Measurements from ENCODE around the gene LIMCH1.
"Not testable (repeated sequence)": the region's sequence is repeated elsewhere in the genome, so short reads cannot be mapped to it uniquely, and the experiment has no call there.

Gene LIMCH1, protein sequence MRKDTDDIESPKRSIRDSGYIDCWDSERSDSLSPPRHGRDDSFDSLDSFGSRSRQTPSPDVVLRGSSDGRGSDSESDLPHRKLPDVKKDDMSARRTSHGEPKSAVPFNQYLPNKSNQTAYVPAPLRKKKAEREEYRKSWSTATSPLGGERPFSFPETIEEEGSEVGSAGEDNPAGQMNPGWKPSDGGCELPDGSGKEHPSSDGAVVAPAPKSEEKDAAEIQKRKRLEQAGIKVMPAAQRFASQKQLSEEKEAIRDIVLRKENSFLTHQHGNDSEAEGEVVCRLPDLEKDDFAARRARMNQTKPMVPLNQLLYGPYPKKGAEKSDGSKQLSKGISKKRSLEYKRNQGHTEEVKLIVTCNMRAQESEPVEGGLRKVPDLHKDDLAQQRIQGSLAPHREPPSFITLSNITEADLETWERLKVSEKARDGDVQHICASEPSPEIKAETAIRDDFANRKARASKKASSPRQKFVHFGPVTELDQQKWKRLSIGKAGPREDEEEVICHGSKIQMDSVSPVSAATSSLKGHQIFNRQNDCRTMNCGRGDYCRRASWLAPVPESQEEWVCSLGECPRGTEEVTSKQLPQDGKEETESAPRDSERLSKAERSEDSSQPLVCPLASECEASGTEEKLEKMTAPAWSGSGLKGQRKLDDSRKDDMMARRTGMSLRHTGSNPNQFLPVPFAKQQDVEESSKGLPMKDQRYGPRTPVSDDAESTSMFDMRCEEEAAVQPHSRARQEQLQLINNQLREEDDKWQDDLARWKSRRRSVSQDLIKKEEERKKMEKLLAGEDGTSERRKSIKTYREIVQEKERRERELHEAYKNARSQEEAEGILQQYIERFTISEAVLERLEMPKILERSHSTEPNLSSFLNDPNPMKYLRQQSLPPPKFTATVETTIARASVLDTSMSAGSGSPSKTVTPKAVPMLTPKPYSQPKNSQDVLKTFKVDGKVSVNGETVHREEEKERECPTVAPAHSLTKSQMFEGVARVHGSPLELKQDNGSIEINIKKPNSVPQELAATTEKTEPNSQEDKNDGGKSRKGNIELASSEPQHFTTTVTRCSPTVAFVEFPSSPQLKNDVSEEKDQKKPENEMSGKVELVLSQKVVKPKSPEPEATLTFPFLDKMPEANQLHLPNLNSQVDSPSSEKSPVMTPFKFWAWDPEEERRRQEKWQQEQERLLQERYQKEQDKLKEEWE (N-terminal part only)

DNA sequence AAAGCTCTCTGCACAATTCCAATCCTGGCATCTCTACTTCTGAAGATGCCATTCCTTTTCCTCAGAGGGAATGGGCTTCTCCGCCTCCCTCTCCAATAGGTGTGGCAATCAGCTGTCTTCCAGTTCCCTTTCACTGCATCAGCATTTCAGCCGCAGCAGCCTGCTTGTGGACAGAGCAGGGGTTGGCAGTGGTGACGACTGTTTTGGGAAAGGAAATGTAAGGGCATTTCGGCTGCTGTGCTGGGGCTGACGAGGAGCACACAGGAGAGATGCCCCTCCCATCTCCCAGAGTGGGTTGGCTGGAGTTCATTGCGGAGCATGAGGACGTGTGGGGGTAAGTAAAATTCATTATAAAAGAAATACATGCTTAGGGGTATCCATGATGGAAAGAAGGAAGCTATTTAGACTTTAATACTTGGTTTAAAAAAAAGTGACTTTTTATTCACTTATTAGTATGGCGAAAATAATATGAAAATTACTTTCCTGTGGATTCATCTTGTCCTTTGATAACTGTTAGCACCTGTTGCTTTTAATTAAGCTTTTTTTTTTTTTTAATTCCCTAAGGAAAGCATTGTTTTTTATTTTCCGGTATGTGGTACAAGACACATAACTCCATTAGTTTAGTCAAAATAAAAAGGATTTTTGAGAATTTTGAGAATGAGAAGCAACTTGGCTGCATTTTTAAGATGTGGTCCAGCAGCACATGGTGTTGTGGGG, at the start of gene LIMCH1:
Gene LIMCH1 (plus strand): TSS at position 141 of the 717 bp plus-strand sequence. CDS start 67,839 bp downstream, outside the sequence.
- no peak for DNase-seq

DNA sequence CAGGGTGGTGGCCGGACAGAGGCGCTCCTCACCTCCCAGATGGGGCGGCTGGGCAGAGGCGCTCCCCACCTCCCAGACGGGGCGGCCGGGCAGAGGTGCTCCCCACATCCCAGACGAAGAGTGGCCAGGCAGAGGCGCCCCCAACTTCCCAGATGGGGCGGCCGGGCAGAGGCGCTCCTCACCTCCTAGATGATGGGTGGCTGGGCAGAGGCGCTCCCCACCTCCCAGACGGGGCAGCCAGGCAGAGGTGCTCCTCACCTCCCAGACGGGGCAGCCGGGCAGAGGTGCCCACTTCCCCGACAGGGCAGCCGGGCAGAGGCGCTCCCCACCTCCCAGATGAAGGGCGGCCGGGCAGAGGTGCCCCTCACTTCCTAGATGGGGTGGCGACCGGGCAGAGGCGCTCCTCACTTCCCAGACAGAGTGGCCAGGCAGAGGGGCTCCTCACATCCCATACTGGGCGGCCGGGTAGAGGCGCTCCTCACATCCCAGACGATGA, 46.8 kb upstream of the LIMCH1 start:
- not testable (repeated sequence) for DNase-seq

DNA sequence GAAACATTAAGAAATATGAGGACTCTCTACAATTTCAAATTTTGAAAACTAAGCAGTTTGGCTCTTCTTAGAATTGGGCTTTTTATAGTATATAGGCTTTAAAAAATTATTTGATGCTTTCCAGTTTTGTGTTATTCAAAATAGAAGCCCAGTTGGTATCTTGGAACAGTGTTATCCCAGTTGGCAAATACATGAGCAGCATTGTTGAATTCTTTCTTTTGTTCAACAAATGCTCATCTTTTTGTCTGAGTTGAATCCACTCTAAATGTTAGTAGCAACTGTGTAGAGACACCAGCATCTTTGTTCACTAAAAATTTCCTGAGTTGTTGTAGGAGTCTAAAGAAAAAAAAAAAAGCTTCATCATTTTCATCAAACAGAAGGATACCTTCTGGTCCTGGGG, 41.0 kb upstream of the LIMCH1 start:
- DNase-seq, result no peak

DNA sequence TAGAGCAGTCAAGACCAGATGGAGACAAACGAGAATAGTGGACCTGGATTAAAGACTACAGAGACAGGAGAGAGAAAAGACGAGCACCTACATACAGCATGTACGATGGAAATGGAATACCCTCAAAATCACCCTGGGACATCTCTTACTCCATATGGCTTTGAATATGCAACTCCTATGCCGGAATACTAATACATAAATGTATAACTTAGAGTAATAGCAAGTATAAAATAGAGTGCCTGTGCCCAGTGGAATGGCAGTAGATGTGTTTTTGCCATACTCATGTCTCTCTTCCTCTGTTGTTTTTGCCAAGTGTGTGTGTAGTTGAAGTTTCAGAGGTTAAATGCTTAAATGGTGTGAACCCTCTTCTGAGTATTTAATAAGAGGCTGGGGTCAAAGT, 39.8 kb upstream of the LIMCH1 start:
- no peak for DNase-seq

DNA sequence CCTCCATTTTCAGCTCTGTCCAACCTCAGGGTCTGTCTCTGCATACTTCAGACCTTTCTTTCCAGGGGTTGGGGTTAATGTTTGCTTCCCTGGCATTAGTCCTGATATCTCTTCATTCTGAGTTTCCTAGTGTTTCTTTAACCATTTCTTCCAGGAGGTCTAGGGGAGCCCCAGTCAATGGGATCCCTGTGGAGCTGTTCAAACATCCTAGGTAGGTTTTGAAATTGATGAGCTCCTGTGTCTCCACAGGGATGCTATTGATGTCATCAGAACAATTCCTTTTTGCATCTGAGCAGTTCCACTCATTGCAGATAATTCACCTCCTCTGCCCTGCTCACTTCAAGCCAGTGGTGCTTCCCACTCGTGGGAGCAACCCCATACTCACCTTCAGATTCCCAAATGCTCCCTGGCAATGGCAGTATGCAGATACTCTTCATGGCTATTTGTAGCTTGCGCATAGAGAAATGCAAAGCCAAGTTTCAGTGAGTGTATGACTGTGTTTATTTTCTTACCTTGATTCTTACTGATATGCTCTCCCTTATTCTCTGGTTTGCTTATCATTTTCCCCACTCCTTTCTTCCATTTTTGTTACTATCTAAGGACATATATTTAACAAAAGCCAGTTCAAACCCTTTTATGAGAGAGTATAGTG, 33.7 kb upstream of the LIMCH1 start:
- no peak for DNase-seq

DNA sequence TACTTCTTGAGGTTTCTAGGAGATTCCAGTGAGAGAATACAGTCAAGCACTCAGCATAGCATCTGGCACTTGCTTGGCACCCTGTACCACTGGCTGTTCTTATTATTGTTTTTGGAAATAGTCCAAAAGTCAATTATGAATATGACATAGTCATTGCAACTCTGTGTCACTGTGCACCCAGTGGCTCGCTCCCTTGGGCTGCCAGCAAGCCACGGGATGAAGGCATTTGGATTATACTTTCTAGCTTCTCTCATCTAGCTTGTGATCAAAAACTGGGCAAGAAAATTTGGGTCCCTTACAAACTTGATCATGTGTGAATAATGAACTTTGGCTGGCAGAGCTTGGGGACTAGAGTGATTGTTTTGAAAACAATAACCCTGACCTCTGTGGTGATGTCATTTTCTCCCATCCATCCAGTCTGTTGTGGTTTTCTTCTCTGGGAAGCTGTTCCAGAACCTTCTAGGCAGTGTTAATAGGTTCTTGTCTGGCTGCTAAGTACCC, 32.7 kb upstream of the LIMCH1 start:
- DNase-seq, result no peak

DNA sequence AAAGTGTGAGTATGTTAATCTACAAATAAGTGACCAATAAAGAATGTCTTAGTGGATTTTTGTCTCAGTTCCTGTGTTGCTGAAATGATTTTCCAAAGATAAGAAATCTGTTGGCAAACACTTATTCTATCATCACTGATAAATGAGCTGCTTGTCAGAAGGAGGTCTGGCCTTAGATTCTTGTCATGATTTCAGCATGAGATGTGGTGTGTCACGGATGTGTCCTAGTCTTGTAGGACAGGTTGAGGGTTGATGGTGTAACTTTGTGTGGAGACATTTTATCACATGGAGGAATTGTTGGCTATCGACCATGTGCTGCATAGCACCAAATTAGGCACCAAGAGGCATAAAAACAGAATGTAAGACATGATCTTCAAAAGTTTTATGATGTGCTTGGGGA, 31.8 kb upstream of the LIMCH1 start:
- no peak for DNase-seq

DNA sequence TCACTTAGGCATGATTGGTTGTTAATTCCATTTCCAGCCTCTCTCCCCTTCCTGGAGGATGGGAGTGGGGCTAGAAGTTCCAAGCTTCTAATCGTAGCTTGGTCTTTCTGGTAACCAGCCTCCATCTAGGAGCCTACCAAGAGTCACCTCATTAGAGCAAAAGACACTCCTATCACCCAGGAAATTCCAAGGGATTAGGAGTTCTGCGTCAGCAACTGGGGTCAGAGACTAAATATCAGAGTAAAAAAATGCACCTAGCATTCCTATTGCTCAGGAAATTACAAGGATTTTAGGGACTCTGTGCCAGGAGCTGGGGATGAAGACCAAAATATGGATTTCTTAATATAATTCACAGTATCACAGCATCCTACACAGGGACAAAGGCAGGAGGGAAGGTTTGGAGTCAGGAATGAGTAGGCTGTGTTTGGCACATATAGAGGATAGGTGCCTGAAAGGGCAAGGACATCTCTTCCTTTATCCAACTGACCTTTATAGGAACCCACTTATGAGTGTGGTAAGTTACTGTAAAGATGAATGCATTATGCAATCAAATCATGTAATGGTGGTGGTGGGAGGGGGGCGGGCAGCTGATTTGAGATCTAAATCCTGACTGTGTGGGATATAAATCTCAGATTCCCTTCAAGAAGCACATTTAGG, 30.5 kb upstream of the LIMCH1 start:
- no peak for DNase-seq

DNA sequence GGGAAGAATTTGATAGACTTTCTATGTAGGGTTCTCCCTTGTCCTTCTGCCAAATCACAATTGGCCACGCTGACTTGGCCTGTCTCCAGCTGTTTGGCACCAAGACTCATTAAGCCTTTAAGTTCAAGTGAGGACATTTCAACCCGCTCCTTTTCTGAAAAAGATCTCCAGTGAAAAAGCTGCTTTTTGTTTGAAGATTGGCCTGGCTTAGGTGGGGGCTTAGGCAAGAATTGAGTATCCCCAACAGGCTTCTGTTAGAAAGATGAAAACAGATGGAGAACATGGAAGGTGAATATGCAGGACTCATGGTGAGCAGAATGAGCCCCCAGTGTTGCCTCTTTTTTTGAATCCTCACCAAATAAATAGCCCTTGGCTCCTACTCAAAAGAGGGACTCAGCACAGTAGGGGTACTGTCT, 28.5 kb upstream of the LIMCH1 start:
- DNase-seq, result no peak

DNA sequence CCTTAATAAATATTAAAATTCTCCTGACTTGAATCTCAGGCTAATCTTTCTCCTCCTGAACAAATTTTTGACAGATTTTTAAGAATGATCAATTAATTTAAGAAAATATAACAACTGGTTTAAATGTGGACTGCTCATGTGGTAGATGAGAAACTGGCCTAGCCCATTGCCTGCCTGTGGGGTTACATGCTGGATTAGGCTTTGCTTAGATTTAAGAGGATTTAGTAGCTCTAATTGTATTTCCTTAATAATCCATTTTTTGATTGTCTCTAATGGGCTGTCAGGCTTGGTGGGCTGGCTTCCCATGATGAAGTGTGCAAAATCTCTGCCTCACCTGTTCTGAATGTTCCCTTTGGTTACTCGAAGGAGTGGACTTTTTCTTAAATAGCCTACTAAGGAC, 27.8 kb upstream of the LIMCH1 start:
- no peak for DNase-seq

DNA sequence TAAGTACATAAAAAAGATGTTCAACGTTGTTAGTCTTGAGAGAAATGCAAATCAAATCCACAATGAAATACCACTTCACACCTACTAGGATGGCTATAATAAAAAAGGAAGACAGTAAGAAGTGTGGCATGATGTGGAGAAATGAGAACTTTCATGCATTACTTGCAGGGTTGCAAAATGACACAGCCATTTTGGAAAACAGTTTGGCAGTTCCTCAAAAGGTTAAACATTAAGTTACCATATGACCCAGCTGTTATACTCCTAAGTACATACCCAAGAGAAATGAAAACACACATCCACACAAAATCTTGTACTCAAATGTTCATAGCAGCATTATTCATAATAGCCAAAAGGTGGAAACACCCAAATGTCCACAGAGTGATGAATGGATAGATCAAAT, 25.8 kb upstream of the LIMCH1 start:
- DNase-seq, result no peak

DNA sequence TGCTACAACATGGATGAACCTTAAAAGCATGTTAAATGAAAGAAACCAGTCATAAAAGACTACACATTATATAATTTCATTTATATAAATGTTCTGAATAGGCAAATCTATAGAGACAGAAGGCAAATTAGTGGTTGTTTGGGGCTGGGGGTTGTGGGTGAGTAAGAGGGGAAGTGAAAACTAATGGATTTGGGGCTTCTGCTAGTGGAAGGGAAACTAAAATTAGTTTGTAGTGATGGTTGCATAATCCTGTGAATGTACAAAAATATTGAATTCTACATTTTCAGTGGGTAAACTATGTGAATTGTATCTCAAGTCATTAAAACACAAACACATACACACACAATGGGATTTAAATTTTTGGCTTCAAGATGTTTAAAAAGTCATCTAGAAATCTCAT, 25.4 kb upstream of the LIMCH1 start:
- no peak for DNase-seq

DNA sequence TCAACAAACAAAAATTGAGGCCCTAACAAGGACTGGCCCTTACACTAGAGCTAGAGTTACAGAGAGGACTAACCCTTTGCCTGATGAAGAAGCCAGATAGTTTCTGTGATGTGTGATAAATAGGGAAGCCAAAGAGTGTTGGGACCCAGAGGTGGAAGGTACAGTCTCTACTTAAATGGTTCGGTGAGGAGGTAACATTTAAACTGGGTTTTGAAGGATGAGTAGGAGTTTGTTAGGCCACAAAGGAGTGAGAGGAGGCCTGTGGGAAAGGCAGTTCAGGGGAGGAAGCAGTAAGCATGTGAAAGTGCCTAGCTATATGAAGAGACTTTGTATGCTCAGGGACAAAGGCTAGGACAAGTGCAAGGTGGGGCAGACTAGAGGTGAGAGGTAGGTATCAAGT, 23.8 kb upstream of the LIMCH1 start:
- no peak for DNase-seq

DNA sequence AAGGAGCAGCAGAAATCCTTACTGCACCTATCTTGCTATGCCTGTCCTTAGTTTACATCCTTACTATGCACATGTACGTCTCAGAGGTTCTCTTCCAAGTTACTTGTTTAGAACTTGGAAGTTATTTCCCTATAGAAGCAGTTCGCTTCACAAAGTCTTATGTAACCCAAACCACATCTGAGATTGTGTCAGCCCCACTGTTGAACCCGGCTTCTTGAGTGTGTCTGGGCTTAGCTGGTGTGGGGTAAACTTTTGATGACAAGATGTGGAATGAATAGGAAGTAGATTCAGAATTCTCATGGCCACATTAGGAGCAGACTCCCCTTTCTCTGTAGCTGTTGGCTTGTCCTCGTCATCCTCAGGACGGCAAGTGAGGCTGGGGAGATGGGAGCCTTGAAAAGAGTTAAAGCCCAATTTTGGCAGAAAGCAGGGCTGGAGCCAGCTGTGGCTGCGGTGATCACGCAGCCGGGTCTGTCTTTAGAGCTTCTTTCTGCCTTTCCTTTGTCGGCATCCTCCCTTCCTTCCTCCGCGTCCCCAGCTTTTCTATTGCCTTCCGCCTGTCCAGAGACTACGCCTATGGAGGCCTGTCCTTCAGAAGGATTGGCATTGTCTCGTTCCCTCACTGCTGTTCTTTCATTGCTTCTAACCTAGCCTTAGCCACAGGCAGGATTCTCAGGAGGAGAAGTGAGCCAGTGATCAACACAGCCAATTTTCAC, 23.0 kb upstream of the LIMCH1 start:
- no peak for DNase-seq

DNA sequence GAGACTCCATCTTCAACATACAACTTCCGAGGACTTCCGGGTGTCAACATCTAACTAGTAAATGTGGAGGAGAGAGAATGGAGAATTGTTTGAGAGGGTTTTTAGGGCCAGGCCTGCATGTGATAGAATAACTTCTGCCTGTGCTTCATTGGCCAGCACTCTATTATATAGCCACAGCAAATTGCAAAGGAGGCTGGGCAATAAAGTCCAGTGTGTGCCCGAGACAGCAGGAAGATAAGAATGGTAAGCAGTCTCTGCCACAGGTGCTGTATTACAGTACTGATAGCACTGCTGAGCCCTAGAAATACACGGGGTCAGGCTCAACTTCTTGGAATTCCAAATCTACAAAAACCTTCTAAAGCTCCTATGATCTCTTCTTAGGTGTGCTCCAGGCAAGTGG, 20.8 kb upstream of the LIMCH1 start:
- no peak for DNase-seq

DNA sequence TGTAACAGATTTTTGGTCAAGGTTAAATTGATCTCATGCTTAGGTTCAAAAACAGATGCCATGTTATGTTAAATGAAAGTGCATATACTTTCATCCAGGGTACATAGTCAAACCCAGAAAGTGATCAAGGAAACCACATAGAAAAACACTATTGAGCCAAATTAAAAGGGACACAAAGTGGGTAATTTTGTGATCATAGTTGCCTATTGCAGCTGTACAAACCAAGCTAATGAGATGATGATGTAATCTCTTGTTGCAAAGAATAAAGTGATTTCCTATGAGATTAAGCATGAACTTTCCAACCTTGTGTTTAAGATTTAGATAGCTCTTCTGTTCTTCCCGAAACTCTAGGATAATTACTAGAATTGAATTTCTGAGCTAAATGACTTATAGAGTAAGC, 20.2 kb upstream of the LIMCH1 start:
- no peak for DNase-seq

DNA sequence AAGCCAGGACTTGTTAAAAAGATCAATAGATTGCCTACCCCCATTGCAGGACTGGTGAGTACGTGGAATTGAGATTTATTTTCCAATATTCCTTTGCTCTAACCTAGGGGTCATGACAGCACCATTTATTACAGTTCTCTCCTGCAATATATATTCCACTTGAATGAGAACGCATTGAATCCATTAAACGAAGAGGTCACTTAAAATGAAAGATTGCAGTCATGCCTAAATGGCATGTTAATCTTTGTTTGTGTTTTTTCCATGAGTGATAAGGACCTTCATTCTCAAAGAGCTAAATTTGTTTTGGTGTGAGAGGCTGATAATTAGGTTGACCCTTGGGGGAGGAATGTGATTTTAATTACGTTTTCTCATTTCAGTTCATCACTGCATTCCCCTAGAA, 13.5 kb upstream of the LIMCH1 start:
- DNase-seq, result no peak

DNA sequence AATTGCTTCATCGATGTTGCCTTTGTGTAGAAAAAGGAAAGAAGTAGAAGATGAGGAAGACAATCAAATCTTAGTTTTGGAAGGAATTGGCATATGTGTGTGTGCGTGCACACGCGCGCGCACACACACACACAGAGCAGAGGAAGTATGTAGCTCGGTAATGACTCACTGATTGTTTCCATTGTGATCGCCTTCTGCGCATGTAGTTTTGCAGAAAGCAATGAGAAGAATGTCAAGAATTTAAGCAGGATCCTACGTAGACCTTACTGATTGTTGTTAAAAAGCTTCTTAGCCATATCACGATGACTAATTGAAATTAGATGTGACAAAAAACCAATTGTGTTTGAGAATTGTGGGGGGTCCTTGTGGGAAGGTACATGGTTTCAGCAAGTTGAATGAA, 12.8 kb upstream of the LIMCH1 start:
- no peak for DNase-seq

DNA sequence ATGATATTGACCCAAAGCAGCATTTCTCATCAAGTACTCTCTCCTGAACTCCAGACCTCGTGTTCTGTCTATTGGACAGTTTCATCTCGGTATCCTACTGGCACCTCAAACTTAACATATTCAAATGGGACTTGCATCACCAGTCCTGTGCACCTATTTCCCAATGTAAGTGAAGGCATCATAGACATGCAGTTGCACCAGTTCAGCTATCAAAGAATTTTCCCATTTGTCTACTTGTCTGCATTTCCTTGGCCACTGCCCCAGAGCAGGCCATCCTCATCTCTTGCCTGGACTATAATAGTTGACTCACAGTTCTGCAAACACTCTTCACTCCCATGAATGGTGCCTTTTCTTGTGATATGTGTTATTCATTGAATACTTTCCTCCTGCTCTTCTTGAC, 11.3 kb upstream of the LIMCH1 start:
- DNase-seq, result no peak

DNA sequence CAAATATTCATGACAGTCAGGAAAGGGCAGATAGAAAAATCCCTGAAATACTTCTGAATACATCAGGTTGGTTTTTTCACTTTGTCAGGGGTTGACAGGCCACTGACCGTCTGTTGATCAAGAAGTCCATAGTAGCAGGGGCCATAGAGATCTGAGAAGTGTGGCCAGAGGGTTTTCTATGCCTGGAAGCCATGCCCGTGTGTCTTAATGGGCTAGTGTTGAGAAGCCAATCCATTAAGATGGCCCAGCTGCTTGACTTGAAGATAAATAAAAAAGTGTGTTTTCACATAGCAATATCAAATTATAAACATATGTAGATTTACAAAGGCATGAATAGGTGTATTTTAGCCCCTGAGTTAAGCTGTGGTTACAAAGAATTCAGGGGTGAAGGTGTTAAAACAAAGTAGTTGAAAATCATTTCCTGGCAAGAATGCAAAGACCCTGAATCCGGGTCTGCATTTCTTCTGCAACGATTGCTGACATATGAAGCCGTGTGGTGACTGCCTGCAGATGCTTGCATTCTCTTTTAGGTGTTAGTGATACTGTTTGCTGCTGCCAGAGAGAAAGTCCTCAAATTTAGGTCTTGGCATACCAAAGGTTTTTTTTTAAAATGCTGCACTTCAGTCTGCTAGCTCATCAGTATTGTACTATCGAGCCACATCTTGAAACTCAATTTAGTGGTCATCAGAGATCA, 9.3 kb upstream of the LIMCH1 start:
- DNase-seq, result no peak
